PC-3 (cell line): ENCODE results near the gene C16orf74.

Source experiments
- CTCF ChIP-seq: fragments of 300-600 bp; sonication (generic); conservative IDR thresholded peaks from 2 replicates; pipeline ENCODE4 v1.5.1; 2017; ENCODE audit warnings: antibody characterized with exemption, low read depth, mild to moderate bottlenecking, low read length
- EZH2 ChIP-seq: fragments of 300-600 bp; sonication (generic); IDR thresholded peaks from one replicate; pipeline ENCODE4 v1.6.1; 2017; ENCODE audit warnings: antibody characterized with exemption, mild to moderate bottlenecking, low read length; ENCODE audit not compliant: unreplicated experiment
- EZH2phosphoT487 ChIP-seq: fragments of 300-600 bp; sonication (generic); IDR thresholded peaks from 2 replicates; pipeline ENCODE4 v1.6.1; 2018; ENCODE audit warnings: mild to moderate bottlenecking, antibody characterized with exemption, low read length, borderline replicate concordance

- TF ChIP-seq CTCF (peak; percentile 43), EZH2 (no peak), EZH2phosphoT487 (no peak)
Measured at GRCh38 chr16:85718682-85719081, 32.2 kb downstream of the C16orf74 start.
